Measurements from ENCODE around the gene RNF31. TPM values are rescaled to one million over a fixed set of nuclear protein-coding genes. Genes with fewer than 3 reads are reported as not detected.
A peak's percentile ranks its signal among the peaks of the same experiment; 100 is the strongest.

RNF31 gene
- total and polyA plus RNA-seq, 2 of the 13 experiments (the other 11 are each of a cell fraction or from before 2014, with no cell fraction given): 48.2 to 86.8 TPM

DNA sequence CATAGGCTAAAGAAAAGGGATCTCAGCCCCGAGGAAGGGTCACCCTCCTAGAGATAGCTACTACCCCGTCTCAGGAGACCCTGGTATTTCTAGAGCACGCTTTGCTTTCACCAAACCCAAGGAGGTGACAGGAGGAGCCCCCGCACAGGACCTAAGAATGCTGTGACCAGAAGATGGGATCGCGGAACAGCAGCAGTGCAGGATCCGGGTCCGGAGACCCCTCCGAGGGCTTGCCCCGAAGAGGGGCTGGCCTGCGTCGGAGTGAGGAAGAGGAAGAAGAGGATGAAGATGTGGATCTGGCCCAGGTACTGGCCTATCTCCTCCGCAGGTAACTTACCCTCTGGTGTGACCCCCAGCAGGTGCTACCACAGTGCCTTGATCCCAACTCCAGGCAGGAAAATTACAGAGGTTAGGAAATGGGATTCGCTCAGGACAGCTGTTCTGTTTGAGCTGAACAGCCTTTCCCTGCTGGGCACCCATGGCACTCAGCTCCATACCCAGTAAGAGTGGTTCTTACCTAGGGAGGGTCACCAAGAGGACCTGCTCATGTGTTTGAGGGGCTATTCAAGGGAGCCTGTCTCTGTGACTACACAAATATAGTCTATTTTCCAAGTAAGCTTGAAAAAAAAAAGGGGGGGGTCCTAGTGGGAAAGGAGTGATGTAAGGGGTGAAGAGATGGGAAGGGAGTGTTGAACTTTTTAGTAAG lies 31.7 kb upstream of the RNF31 start (continued):
- TF ChIP-seq, protein P1, sequence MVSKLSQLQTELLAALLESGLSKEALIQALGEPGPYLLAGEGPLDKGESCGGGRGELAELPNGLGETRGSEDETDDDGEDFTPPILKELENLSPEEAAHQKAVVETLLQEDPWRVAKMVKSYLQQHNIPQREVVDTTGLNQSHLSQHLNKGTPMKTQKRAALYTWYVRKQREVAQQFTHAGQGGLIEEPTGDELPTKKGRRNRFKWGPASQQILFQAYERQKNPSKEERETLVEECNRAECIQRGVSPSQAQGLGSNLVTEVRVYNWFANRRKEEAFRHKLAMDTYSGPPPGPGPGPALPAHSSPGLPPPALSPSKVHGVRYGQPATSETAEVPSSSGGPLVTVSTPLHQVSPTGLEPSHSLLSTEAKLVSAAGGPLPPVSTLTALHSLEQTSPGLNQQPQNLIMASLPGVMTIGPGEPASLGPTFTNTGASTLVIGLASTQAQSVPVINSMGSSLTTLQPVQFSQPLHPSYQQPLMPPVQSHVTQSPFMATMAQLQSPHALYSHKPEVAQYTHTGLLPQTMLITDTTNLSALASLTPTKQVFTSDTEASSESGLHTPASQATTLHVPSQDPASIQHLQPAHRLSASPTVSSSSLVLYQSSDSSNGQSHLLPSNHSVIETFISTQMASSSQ (IDR thresholded peaks at IDR 0.05; ENCODE audit: low read depth): no peak; the same call in 1 of the 2 replicates
- TF ChIP-seq, protein P1 (CRISPR knock-in tag; IDR thresholded peaks at IDR 0.05; ENCODE audit: borderline replicate concordance): no peak
- TF ChIP-seq ZKSCAN8 (CRISPR knock-in tag; IDR thresholded peaks at IDR 0.05; ENCODE audit: borderline replicate concordance) (no peak), CCDC6 (CRISPR knock-in tag; IDR thresholded peaks at IDR 0.05) (no peak), GLI4 (CRISPR knock-in tag; IDR thresholded peaks at IDR 0.05; ENCODE audit: borderline replicate concordance) (peak; percentile 12; the same call in 1 of the 2 replicates), JUND (CRISPR knock-in tag; IDR thresholded peaks at IDR 0.05) (no peak), GATAD1 (CRISPR knock-in tag; IDR thresholded peaks at IDR 0.05) (no peak), ZNF530 (CRISPR knock-in tag; IDR thresholded peaks at IDR 0.05; ENCODE audit: low read depth) (no peak), SP5 (CRISPR knock-in tag; IDR thresholded peaks at IDR 0.05; ENCODE audit: borderline replicate concordance, low read depth) (no peak), HNRNPL (IDR thresholded peaks at IDR 0.05; ENCODE audit: low read depth, low read length) (no peak), ZNF230 (CRISPR knock-in tag; IDR thresholded peaks at IDR 0.05) (0 out of 2 replicates have a peak, but pooled peaks have one; percentile 48), ZNF83 (CRISPR knock-in tag; IDR thresholded peaks at IDR 0.05; ENCODE audit: borderline replicate concordance) (0 out of 2 replicates have a peak, but pooled peaks have one; percentile 91), MZF1 (CRISPR knock-in tag; IDR thresholded peaks at IDR 0.05; ENCODE audit: borderline replicate concordance) (peak; percentile 98), BRCA1 (CRISPR knock-in tag; IDR thresholded peaks at IDR 0.05) (peak; percentile 76), ASH2L (IDR thresholded peaks at IDR 0.05; ENCODE audit: insufficient read length, low read depth, low read length) (no peak)
- TF ChIP-seq, protein P2, sequence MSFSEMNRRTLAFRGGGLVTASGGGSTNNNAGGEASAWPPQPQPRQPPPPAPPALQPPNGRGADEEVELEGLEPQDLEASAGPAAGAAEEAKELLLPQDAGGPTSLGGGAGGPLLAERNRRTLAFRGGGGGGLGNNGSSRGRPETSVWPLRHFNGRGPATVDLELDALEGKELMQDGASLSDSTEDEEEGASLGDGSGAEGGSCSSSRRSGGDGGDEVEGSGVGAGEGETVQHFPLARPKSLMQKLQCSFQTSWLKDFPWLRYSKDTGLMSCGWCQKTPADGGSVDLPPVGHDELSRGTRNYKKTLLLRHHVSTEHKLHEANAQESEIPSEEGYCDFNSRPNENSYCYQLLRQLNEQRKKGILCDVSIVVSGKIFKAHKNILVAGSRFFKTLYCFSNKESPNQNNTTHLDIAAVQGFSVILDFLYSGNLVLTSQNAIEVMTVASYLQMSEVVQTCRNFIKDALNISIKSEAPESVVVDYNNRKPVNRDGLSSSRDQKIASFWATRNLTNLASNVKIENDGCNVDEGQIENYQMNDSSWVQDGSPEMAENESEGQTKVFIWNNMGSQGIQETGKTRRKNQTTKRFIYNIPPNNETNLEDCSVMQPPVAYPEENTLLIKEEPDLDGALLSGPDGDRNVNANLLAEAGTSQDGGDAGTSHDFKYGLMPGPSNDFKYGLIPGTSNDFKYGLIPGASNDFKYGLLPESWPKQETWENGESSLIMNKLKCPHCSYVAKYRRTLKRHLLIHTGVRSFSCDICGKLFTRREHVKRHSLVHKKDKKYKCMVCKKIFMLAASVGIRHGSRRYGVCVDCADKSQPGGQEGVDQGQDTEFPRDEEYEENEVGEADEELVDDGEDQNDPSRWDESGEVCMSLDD (CRISPR knock-in tag; IDR thresholded peaks at IDR 0.05; ENCODE audit: borderline replicate concordance): no peak
- TF ChIP-seq, protein P3, sequence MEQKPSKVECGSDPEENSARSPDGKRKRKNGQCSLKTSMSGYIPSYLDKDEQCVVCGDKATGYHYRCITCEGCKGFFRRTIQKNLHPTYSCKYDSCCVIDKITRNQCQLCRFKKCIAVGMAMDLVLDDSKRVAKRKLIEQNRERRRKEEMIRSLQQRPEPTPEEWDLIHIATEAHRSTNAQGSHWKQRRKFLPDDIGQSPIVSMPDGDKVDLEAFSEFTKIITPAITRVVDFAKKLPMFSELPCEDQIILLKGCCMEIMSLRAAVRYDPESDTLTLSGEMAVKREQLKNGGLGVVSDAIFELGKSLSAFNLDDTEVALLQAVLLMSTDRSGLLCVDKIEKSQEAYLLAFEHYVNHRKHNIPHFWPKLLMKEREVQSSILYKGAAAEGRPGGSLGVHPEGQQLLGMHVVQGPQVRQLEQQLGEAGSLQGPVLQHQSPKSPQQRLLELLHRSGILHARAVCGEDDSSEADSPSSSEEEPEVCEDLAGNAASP (CRISPR knock-in tag; IDR thresholded peaks at IDR 0.05; ENCODE audit: borderline replicate concordance): no peak
- TF ChIP-seq, protein P4, sequence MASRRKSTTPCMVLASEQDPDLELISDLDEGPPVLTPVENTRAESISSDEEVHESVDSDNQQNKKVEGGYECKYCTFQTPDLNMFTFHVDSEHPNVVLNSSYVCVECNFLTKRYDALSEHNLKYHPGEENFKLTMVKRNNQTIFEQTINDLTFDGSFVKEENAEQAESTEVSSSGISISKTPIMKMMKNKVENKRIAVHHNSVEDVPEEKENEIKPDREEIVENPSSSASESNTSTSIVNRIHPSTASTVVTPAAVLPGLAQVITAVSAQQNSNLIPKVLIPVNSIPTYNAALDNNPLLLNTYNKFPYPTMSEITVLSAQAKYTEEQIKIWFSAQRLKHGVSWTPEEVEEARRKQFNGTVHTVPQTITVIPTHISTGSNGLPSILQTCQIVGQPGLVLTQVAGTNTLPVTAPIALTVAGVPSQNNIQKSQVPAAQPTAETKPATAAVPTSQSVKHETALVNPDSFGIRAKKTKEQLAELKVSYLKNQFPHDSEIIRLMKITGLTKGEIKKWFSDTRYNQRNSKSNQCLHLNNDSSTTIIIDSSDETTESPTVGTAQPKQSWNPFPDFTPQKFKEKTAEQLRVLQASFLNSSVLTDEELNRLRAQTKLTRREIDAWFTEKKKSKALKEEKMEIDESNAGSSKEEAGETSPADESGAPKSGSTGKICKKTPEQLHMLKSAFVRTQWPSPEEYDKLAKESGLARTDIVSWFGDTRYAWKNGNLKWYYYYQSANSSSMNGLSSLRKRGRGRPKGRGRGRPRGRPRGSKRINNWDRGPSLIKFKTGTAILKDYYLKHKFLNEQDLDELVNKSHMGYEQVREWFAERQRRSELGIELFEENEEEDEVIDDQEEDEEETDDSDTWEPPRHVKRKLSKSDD (CRISPR knock-in tag; IDR thresholded peaks at IDR 0.05; ENCODE audit: low read depth): no peak

All from HepG2 (cell line).